HG03342 (cell line): ENCODE data around the gene ILRUN.
"Not testable (repeated sequence)": the region's sequence is repeated elsewhere in the genome, so short reads cannot be mapped to it uniquely, and the experiment has no call there.

Experiments used
- ATAC-seq: cut with Tn5 transposase; IDR thresholded peaks from one replicate; pipeline ENCODE4 v1.9.1; 2021; ENCODE audit warnings: mild to moderate bottlenecking, moderate library complexity; ENCODE audit not compliant: unreplicated experiment

Gene ILRUN

DNA sequence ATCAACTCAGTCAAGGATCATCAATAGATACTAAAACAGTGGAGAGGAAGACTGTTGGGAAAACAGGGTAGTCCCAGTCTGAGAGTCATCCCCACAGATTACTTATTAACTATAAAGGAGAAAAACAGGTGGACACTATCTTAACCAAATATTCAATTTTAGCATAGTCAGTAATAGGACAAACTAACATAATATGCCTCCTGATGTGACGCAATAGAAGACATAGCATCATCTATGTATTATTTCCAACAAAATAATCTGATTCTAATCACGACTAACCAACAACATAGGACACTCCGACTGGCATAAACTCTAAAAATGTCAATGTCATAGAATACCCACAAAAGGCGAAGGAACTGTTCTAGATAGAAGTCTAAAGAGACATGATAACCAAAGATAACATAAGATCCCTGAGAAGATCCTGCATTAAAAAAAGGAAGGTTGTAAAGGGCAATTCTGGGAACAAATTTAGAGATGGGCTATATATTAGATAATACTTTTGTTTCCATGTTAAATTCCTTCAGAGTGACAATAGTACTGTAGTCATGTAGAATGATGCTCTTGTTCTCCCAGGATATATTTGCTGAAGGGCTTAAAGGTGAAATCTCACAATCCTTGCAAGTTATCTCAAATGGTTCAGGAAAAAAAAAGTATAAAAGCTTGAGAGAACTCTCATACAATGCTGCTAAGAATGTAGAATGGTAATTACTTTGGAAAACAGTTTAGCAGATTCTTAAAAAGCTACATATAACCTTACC, 28.9 kb downstream of the ILRUN start:
- ATAC-seq, result no peak

DNA sequence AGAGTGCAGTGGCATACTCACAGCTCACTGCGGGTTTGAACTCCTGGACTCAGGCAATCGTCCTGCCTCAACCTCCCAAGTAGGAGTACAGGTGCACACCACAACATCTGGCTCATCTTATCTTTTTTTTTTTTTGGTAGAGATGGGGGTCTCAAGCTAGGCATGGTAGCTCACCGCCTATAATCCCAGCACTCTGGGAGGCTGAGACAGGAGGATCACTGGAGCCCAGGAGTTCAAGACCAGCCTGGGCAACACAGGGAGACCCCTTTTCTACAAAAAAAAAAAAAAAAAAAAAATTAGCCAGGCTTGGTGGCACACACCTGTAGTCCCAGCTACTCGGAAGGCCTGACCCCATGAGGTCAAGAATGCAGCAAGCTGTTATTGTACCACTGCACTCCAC, 31.5 kb downstream of the ILRUN start:
- ATAC-seq, result no peak

DNA sequence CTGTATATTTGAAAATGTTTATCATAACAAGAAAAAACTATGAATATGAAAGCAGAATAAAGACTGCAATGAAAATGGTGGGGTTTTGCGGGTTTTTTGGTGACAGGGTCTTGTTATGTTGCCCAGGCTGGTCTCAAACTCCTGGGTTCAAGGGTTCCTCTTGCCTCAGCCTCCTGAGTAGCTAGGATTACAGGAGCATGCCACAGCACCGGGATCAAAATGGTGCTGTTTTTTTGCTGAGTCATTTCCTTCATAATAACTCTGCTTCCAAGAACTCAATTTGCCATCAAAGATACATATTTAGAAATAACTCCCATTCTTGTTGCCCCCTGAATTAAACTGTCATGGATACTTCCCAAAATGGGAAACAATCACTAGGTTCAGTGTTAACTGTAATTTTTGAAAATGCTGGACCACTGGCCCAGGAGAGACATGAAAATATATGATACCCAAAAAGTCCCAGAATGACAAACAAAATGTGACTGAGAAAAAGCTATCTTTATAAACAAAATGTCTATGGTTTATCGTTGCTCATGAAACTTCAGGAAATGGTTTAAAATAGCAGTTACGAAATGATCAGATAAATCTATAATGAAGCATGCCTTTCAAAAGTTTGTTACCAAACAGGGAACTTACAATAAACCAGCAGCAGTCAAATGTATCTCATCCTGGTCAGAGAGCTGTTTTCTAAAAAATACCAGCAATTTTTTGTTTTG, 32.2 kb downstream of the ILRUN start:
- no peak for ATAC-seq

DNA sequence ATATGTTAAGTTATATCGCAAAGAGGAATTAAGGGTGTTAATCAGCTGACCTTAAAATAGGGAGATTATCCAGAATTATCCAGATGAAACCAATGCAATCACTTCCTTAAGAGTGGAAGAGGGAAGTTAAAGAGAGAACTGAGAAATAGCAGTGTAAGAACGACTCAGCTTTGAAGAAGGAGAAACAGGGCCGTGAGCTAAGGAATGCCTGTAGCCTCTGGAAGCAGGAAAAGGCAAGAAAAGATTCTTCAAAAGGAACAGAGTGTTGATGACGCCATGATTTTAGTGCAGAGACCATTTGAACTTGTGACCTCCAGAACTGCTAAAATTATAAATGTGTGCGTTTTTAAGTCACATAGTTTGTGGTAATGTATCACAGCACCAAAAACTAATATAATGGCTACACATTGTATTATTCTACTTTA, 32.7 kb downstream of the ILRUN start:
- no peak for ATAC-seq

DNA sequence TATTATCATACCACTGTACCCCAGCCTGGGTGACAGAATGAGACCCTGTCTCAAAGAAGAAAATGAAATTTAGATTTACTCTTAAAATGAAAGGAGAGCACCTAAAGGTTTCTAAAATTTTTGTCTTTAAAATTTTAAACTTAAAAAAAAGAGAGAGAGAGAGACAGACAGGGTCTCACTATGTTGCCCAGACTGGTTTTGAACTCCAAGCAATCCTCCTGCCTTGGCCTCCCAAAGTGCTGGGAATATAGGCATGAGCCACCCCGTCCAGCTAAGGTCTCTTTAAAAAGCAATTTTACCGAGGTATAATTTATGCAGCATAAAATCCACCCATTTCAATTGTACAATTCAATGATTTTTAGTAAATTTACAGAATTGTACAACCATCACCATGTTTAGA, 33.2 kb downstream of the ILRUN start:
- ATAC-seq, result no peak

DNA sequence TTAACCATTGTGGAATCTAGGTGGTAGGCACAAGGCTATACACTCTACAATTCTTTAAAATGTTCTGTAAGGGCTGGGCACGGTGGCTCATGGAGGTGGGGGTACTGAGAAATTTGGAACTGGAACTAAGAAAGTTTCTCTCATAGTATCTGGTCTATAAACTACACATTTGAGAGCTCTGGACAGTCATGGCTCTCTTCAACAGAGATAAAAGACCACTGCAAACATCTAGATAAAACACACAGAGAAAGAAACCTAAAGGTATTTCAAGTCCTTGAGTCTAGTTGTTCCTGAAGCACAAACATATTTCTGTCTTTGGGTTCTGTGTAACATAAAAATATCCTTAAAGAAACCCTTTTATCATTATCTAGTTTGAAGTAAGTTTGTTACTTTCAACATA, 35.2 kb downstream of the ILRUN start:
- ATAC-seq, result no peak

DNA sequence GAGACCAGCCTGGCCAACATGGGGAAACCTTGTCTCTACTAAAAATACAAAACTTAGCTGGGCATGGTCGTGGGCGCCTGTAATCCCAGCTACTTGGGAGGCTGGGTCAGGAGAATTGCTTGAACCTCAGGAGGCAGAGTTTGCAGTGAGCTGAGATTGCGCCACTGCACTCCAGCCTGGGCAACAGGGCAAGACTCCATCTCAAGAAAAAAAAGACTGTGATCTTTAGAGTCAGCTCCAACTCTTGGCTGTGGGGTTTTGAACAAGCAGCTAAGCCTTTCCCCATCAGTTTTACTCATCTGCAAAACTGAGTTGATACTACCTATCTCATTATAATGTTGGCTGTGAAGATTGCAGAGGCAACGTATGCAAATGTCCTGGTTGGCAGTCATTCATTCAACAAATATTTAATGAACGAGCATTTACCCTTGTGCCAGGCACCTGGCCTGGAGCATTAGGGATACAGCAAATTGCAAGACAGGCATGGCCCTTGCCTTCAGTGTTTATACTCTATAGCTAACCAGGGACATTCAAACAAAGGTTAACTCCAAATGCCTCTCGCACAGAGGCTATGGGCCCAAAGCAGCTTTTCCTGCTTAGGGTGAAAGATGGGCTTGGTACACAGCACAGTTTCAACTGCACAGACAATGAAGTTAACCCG, 37.8 kb downstream of the ILRUN start:
- no peak for ATAC-seq

DNA sequence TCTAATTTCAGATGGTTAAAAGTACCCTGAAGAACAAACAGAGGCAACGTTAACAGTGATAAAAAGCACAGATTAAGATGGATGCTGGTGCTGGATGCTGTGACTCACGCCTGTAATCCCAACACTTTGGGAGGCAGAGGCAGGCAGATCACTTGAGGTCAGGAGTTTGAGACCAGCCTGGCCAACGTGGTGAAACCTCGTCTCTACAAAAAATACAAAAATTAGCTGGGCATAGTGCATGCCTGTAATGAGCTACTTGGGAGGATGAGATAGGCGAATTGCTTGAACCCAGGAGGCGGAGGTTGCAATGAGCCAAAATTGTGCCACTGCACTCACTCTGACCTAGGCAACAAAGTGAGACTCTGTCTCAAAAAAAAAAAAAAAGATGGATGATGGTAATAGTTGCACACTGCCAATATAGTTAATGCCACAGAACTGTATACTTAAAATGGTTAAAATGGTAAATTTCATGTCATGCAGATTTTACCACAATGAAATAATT, 38.5 kb downstream of the ILRUN start:
- not testable (repeated sequence) for ATAC-seq

DNA sequence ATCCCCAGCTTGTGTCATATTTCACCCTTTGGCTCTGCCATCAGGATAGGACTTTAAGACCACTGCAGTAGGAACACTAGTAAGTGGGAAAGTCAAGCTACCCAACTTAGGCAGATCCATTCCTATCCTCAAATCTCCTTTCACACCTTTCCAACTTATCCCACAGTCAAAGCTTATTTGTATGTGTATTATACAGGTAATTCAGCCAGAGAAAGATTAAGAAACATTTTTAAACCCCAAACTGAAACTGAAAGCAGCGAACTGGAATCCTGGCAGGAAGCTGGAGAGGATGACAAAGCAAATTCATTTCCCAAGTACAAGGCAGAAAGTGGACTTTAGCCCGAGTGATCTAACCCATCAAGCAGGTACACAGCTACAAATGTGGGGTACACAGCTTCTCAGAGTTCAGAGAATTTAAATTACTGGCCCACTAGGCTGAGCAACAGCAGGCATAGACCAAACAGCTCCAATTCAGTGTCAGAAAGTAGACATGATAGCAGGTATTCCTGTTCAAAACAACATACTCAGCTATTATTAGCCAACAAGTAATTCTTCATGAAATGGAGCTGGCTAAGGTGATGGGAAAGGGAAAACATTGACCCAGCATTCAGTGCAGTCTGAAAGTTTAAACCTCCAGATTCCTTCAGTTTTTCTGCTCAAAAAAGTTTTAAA, 39.1 kb downstream of the ILRUN start:
- no peak for ATAC-seq

DNA sequence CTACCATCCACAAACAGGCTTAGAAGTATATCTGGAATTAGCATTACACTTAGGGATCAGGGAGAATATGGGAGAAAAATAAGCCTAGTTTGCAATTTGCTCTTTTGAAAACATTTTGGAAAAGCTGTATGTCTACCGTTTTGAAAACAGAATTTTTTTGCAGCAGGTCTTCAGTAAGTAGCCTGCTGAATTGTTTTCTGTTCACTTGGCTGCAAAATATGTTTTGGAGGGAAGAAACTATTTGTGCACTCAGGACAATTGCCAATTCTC, 39.6 kb downstream of the ILRUN start:
- ATAC-seq, result no peak

DNA sequence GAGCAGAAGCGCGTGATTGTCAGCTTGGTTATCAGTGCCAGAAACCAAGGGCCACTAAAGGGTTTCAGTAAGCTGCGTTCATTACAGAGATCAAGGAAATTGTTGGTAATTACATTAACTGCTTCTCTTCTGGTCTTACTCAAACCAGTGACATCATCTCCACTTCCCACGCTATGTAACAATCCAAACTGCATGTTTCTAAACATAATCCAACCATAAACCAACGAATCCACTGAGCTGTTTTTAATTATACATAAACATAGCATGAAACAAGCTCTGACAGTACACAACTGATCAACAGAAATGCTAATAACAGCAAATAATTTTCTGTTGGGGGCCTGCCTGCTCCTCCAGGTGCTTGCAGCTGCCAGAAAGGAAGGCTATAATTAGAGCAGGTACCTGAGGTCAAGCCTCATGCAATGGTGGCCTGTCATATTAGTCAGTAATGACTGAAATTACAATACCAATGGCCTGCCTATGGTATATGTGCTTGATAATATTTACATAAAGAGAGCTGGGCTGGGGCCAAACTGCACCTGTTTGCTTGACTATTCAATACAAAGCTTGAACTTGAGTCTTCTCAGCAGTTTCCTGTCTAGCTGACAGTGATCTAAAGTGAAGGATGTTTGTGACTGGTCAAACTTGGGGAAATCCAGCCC, 40.1 kb downstream of the ILRUN start:
- ATAC-seq, result peak; percentile 89

DNA sequence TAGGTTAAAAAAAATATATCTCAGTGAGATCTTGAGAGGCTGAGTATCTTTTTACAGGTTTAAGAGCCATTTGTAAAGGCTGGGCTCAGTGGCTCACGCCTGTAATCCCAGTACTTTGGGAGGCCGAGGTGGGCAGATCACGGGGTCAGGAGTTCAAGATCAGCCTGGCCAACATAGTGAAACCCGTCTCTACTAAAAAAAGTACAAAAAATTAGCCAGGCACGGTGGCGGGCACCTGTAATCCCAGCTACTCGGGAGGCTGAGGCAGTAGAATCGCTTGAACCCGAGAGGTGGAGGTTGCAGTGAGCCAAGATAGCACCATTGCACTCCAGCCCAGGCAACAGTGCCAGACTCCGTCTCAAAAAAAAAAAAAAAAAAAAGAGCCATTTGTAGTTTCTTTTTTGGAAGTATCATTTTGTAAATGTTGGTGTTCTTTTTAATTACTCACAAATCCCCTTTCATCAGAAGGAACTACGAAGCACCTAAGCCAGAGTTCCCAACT, 40.6 kb downstream of the ILRUN start:
- ATAC-seq, result not testable (repeated sequence)

DNA sequence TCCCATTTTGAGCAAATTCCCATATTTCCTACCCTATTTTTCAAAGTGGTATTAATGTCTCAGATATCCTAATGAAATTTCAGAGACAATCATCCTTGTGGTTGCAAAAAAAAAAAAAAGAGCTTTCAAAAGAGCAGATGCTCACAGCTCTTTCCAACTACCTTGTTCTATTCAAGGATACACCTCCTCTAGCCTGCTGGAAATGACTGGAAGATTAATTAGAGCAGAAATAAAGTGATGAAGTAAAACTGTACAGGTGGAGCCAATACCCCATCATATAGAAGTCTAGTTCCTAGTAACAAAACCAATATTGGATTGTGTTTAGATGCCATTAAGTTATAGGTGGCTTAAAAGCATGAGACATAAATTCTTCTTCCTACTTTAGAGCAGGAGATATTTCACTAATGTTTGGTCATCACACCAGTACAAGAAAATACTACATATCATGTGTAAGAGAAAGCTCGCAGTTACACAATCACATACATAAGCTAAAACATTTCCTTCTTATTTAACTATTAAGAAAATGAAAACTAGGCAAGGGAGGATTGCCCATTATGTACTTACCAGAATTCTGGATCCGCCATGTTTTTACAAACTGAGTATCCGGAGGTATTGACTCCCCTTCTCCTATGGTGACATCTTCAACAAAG, 42.4 kb downstream of the ILRUN start:
- no peak for ATAC-seq

DNA sequence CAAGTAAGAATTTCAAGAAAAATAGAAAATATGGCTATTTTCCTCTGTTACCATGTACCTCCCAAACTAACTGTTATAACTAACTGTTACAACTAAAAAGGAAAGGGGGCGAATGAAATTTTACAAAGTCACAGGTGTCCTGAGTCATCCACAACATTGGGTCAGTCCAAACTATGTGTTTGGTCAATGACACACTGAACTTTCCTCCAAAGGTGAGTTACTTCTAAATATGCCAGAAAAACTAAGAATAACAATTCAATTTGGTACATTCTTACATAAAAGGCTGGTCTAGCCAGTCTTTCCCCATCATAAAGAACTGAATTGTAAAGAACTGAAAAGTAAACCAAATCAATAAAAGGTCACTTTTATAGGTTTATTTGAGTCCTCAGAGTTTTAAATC, 44.3 kb downstream of the ILRUN start:
- ATAC-seq, result no peak

DNA sequence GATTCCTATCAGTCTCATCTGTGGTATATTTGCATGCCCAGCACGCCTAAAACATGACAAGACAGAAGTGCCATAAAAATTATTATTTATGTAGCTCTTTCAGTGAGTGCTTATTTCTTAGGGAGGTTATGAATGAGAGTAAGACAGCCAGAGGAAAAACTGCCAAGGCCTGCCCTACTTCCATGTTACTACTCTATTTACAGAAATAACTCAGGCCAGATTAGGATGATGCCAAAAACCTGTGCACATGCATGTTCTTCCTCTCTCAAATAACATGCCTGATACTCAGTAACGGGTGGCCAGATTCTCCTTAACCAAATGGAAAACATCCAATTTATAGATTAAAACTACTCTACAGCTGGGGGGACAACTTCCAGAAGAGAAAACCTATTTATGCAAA, 45.7 kb downstream of the ILRUN start:
- no peak for ATAC-seq

DNA sequence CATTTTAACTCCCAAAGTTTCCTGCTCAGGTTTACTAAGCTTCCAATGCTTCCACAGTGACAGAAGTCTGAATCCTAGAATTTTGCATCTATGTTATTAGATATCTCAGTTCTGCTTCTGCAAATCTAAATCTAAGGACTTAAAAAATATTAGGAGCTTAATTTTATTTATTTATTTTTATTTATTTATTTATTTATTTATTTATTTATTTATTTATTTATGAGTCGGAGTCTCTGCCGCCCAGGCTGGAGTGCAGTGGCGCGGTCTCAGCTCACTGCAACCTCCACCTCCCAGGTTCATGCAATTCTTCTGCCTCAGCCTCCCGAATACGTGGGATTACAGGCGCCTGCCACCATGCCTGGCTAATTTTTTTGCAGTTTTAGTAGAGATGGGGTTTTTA, 46.3 kb downstream of the ILRUN start:
- not testable (repeated sequence) for ATAC-seq

DNA sequence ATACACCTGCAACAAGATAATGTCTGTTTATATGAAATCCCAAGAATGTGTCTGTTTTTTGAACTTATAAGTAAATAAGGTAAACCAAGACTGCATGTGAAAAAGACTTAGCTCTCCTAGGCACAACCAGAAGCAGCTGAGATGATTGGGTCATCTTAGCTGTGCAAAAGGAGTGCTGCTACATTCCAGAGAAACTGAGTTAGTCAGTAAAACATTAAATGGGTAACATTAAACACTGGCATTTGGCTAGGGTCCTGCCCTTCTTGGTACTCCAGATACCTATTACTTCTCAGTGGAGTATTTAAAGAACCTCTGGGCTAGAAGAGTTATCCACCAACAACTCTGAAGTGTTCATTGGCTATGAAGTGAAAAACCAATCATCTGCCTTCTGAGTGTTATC, 47.8 kb downstream of the ILRUN start:
- no peak for ATAC-seq
